HepG2 (cell line): ENCODE data around the gene ITM2B. TPM values are rescaled to one million over a fixed set of nuclear protein-coding genes. Genes with fewer than 3 reads are reported as not detected.
A peak's percentile ranks its signal among the peaks of the same experiment; 100 is the strongest.

Source experiments
- CREM ChIP-seq, 2 experiments: sonication (generic) in 1 of 2; formaldehyde crosslinking in 1 of 2; IDR thresholded peaks; 2 replicates each; pipeline versions ENCODE4 v1.4.0 to v1.6.1; 2016 to 2020; ENCODE audit warnings: antibody characterized with exemption in 1 of 2, mild to moderate bottlenecking in 1 of 2, missing genetic modification reagents in 1 of 2
- GATA4 ChIP-seq: sonication (generic); IDR thresholded peaks from 2 replicates; pipeline ENCODE4 v1.6.1; 2016; ENCODE audit warnings: antibody characterized with exemption, low read depth, borderline replicate concordance
- HES4 ChIP-seq: sonication (generic); formaldehyde crosslinking; IDR thresholded peaks from 2 replicates; pipeline ENCODE4 v1.9.0; 2021; ENCODE audit warnings: mild to moderate bottlenecking, missing genetic modification reagents, borderline replicate concordance
- IRX3 ChIP-seq: sonication (generic); formaldehyde crosslinking; IDR thresholded peaks from 2 replicates; pipeline ENCODE4 v1.8.1; 2023; ENCODE audit warnings: mild to moderate bottlenecking, low read depth, missing genetic modification reagents, borderline replicate concordance
- NFKB2 ChIP-seq: sonication (generic); formaldehyde crosslinking; IDR thresholded peaks from 2 replicates; pipeline ENCODE4 v1.4.0; 2020; ENCODE audit warnings: missing genetic modification reagents, borderline replicate concordance
- PHF20 ChIP-seq: sonication (generic); formaldehyde crosslinking; IDR thresholded peaks from 2 replicates; pipeline ENCODE4 v1.5.0; 2020; ENCODE audit warnings: mild to moderate bottlenecking, missing genetic modification reagents
- SKIL ChIP-seq: sonication (generic); formaldehyde crosslinking; IDR thresholded peaks from 2 replicates; pipeline ENCODE4 v1.8.0; 2022; ENCODE audit warnings: missing genetic modification reagents, mild to moderate bottlenecking, moderate library complexity, borderline replicate concordance
- SMAD3 ChIP-seq: sonication (generic); formaldehyde crosslinking; IDR thresholded peaks from 2 replicates; pipeline ENCODE4 v1.4.0; 2020; ENCODE audit warnings: missing genetic modification reagents
- TCF12 ChIP-seq, 2 experiments: fragments of 450-650 bp in 1 of 2; sonication (generic) in 1 of 2; formaldehyde crosslinking in 1 of 2; IDR thresholded peaks; 2 replicates each; pipeline versions ENCODE4 v1.6.1 to v1.8.0; 2017 to 2022; ENCODE audit warnings: antibody characterized with exemption in 1 of 2, mild to moderate bottlenecking in 1 of 2, missing genetic modification reagents in 1 of 2, moderate library complexity in 1 of 2
- TCF7 ChIP-seq: sonication (generic); IDR thresholded peaks from 2 replicates; pipeline ENCODE4 v1.6.1; 2016; ENCODE audit warnings: antibody characterized with exemption, low read depth
- THAP11 ChIP-seq: IDR thresholded peaks from 2 replicates; pipeline ENCODE4 v1.6.1; 2016; ENCODE audit warnings: missing biosample characterization, missing genetic modification reagents
- TP53 ChIP-seq: sonication (generic); formaldehyde crosslinking; conservative IDR thresholded peaks from 2 replicates; pipeline ENCODE4 v1.4.0; 2020; ENCODE audit warnings: missing genetic modification reagents
- ZBTB7A ChIP-seq: sonication (generic); formaldehyde crosslinking; IDR thresholded peaks from 2 replicates; pipeline ENCODE4 v1.8.0; 2022; ENCODE audit warnings: mild to moderate bottlenecking, missing genetic modification reagents
- ZBTB7B ChIP-seq: sonication (generic); formaldehyde crosslinking; IDR thresholded peaks from 2 replicates; pipeline ENCODE4 v1.4.0; 2020; ENCODE audit warnings: missing genetic modification reagents
- ZBTB8A ChIP-seq: sonication (generic); formaldehyde crosslinking; IDR thresholded peaks from 2 replicates; pipeline ENCODE4 v1.4.0; 2020; ENCODE audit warnings: mild to moderate bottlenecking, low read depth, missing genetic modification reagents, borderline replicate concordance
- ZNF331 ChIP-seq: sonication (generic); formaldehyde crosslinking; IDR thresholded peaks from 2 replicates; pipeline ENCODE4 v1.4.0; 2020; ENCODE audit warnings: missing genetic modification reagents
- ZNF431 ChIP-seq: sonication (generic); formaldehyde crosslinking; IDR thresholded peaks from 2 replicates; pipeline ENCODE4 v1.9.0; 2022; ENCODE audit warnings: missing genetic modification reagents, low read depth, mild to moderate bottlenecking, borderline replicate concordance
- ZNF446 ChIP-seq: sonication (generic); formaldehyde crosslinking; IDR thresholded peaks from 2 replicates; pipeline ENCODE4 v1.5.0; 2020; ENCODE audit warnings: mild to moderate bottlenecking, missing genetic modification reagents
- ZNF567 ChIP-seq: sonication (generic); formaldehyde crosslinking; IDR thresholded peaks from 2 replicates; pipeline ENCODE4 v1.8.1; 2023; ENCODE audit warnings: mild to moderate bottlenecking, missing genetic modification reagents, borderline replicate concordance
- ZNF891 ChIP-seq: sonication (generic); formaldehyde crosslinking; IDR thresholded peaks from 2 replicates; pipeline ENCODE4 v1.5.0; 2020; ENCODE audit warnings: mild to moderate bottlenecking, missing genetic modification reagents
- polyA plus RNA-seq, 8 experiments: library from polyadenylated mRNA; depleted of rRNA in 3 of 8; stranded (reverse) in 7 of 8; unstranded in 1 of 8; fragments of >200 nt; fragmentation: Illumina TruSeq in 4 of 8; extraction: Trizol in 4 of 8; gene quantifications; 2 replicates each; pipeline versions ENCODE4 v1.2.1 to v1.2.3, GENCODE V29; 2011 to 2016; ENCODE audit warnings: low read depth in 4 of 8, missing spikeins in 1 of 8, mixed read lengths in 1 of 8; ENCODE audit not compliant: insufficient read depth in 1 of 8
- total RNA-seq, 5 experiments: library from RNA; depleted of rRNA; stranded (reverse); fragments of >200 nt; fragmentation: Illumina TruSeq; extraction: Trizol; gene quantifications; 2 replicates each; pipeline ENCODE4 v1.2.3, GENCODE V29; 2016; ENCODE audit warnings: low read depth in 1 of 5
- TF ChIP-seq, protein P1 (sequence below): sonication (generic); formaldehyde crosslinking; IDR thresholded peaks from 2 replicates; pipeline ENCODE4 v1.4.0; 2020; ENCODE audit warnings: low read depth, missing genetic modification reagents

The ITM2B gene
- total and polyA plus RNA-seq, 2 of the 13 experiments (the other 11 are each of a cell fraction or from before 2014, with no cell fraction given): 158 to 373 TPM

DNA sequence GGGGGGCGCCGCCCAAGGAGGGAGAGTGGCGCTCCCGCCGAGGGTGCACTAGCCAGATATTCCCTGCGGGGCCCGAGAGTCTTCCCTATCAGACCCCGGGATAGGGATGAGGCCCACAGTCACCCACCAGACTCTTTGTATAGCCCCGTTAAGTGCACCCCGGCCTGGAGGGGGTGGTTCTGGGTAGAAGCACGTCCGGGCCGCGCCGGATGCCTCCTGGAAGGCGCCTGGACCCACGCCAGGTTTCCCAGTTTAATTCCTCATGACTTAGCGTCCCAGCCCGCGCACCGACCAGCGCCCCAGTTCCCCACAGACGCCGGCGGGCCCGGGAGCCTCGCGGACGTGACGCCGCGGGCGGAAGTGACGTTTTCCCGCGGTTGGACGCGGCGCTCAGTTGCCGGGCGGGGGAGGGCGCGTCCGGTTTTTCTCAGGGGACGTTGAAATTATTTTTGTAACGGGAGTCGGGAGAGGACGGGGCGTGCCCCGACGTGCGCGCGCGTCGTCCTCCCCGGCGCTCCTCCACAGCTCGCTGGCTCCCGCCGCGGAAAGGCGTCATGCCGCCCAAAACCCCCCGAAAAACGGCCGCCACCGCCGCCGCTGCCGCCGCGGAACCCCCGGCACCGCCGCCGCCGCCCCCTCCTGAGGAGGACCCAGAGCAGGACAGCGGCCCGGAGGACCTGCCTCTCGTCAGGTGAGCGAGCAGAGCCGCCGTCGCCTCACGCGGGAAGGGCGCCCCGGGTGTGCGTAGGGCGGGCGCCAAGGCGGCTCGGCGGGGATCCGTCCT lies 70.5 kb downstream of the ITM2B start, which contains the start of gene RB1 (continued):
- TF ChIP-seq, protein P1, sequence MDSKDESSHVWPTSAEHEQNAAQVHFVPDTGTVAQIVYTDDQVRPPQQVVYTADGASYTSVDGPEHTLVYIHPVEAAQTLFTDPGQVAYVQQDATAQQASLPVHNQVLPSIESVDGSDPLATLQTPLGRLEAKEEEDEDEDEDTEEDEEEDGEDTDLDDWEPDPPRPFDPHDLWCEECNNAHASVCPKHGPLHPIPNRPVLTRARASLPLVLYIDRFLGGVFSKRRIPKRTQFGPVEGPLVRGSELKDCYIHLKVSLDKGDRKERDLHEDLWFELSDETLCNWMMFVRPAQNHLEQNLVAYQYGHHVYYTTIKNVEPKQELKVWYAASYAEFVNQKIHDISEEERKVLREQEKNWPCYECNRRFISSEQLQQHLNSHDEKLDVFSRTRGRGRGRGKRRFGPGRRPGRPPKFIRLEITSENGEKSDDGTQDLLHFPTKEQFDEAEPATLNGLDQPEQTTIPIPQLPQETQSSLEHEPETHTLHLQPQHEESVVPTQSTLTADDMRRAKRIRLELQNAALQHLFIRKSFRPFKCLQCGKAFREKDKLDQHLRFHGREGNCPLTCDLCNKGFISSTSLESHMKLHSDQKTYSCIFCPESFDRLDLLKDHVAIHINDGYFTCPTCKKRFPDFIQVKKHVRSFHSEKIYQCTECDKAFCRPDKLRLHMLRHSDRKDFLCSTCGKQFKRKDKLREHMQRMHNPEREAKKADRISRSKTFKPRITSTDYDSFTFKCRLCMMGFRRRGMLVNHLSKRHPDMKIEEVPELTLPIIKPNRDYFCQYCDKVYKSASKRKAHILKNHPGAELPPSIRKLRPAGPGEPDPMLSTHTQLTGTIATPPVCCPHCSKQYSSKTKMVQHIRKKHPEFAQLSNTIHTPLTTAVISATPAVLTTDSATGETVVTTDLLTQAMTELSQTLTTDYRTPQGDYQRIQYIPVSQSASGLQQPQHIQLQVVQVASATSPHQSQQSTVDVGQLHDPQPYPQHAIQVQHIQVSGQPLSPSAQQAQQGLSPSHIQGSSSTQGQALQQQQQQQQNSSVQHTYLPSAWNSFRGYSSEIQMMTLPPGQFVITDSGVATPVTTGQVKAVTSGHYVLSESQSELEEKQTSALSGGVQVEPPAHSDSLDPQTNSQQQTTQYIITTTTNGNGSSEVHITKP: no peak; the same call in 1 of the 2 replicates
- no peak for TF ChIP-seq ZBTB7A (CRISPR knock-in tag)
- no peak for TF ChIP-seq ZNF567 (CRISPR knock-in tag)
- 0 out of 2 replicates have a peak, but pooled peaks have one; percentile 11 for TF ChIP-seq TP53
- TF ChIP-seq ZNF431 (CRISPR knock-in tag): no peak
- TF ChIP-seq CREM (IDR thresholded peaks at IDR 0.05): peak; percentile 81
- peak; percentile 72; the same call in 1 of the 2 replicates for TF ChIP-seq CREM (CRISPR knock-in tag; IDR thresholded peaks at IDR 0.05)
- no peak for TF ChIP-seq SMAD3 (CRISPR knock-in tag)
- 0 out of 2 replicates have a peak, but pooled peaks have one; percentile 12 for TF ChIP-seq HES4 (CRISPR knock-in tag)
- TF ChIP-seq ZBTB8A (CRISPR knock-in tag): 0 out of 2 replicates have a peak, but pooled peaks have one; percentile 55
- TF ChIP-seq GATA4: peak; percentile 35; the same call in 1 of the 2 replicates
- peak; percentile 63; the same call in 1 of the 2 replicates for TF ChIP-seq ZNF446 (CRISPR knock-in tag)
- 0 out of 2 replicates have a peak, but pooled peaks have one; percentile 21 for TF ChIP-seq SKIL (CRISPR knock-in tag)
- TF ChIP-seq ZNF891 (CRISPR knock-in tag): 0 out of 2 replicates have a peak, but pooled peaks have one; percentile 12
- TF ChIP-seq TCF12 (IDR thresholded peaks at IDR 0.05): no peak
- peak; percentile 75; the same call in 1 of the 2 replicates for TF ChIP-seq TCF12 (CRISPR knock-in tag; IDR thresholded peaks at IDR 0.05)
- peak; percentile 65 for TF ChIP-seq ZBTB7B (CRISPR knock-in tag)
- peak; percentile 82 for TF ChIP-seq THAP11
- TF ChIP-seq ZNF331: no peak; the same call in 1 of the 2 replicates
- peak; percentile 19; the same call in 1 of the 2 replicates for TF ChIP-seq NFKB2
- TF ChIP-seq PHF20 (CRISPR knock-in tag): peak; percentile 70; the same call in 1 of the 2 replicates
- peak; percentile 17; the same call in 1 of the 2 replicates for TF ChIP-seq IRX3 (CRISPR knock-in tag)
- TF ChIP-seq TCF7: no peak
